HL-60 (cell line): ENCODE data around the gene ENPP6.
"Not testable (repeated sequence)": the region's sequence is repeated elsewhere in the genome, so short reads cannot be mapped to it uniquely, and the experiment has no call there.

ENCODE experiments used
- CTCF ChIP-seq: IDR thresholded peaks from one replicate; pipeline ENCODE4 v1.5.1; 2011; ENCODE audit warnings: low read length, control low read depth, inconsistent platforms; ENCODE audit not compliant: insufficient read depth
- GABPA ChIP-seq: IDR thresholded peaks from 2 replicates; pipeline ENCODE4 v1.6.1; 2012; ENCODE audit warnings: low read depth
- POLR2AphosphoS5 ChIP-seq: IDR thresholded peaks from 2 replicates; pipeline ENCODE4 v1.6.1; 2012; ENCODE audit warnings: low read depth
- REST ChIP-seq: IDR thresholded peaks from 2 replicates; pipeline ENCODE4 v1.6.1; 2012; ENCODE audit warnings: low read depth; ENCODE audit not compliant: insufficient replicate concordance
- SPI1 ChIP-seq: IDR thresholded peaks from 2 replicates; pipeline ENCODE4 v1.6.1; 2012; ENCODE audit warnings: low read depth, mild to moderate bottlenecking, borderline replicate concordance

GRCh38 chr4:184207734-184208607, 9.7 kb downstream of the ENPP6 start:
- TF ChIP-seq CTCF, POLR2AphosphoS5, REST, GABPA, SPI1: not testable (repeated sequence)
